Daoy (cell line): Measurements from ENCODE around the gene NDUFAF7. TPM values are rescaled to one million over a fixed set of nuclear protein-coding genes. Genes with fewer than 3 reads are reported as not detected.
"Not testable (repeated sequence)": the region's sequence is repeated elsewhere in the genome, so short reads cannot be mapped to it uniquely, and the experiment has no call there.

Experiments used
- DNase-seq: peaks from one replicate; pipeline ENCODE4 v3.0.0-alpha.2; 2015; ENCODE audit warnings: low read depth
- total RNA-seq: library from RNA; depleted of rRNA; stranded (reverse); fragments of >200 nt; shearing (Covaris generic); gene quantifications from 2 replicates; pipeline ENCODE4 v1.2.3, GENCODE V29; 2014; rRNA removed

The NDUFAF7 gene
- total RNA-seq, 1 experiment from 2014 or later = 21.3 TPM

- peak; percentile 3 for DNase-seq
Observed at GRCh38 chr2:37282746-37283145, 51.3 kb downstream of the NDUFAF7 start.

- DNase-seq = peak; percentile 75
Observed at GRCh38 chr2:37283207-37283606, 51.7 kb downstream of the NDUFAF7 start.

- no peak for DNase-seq
Observed at GRCh38 chr2:37284381-37284780, 52.9 kb downstream of the NDUFAF7 start.

GRCh38 chr2:37287966-37288365 is 56.5 kb downstream of the NDUFAF7 start:
- no peak for DNase-seq

- no peak for DNase-seq
Observed at GRCh38 chr2:37291680-37292079, 60.2 kb downstream of the NDUFAF7 start.

GRCh38 chr2:37294858-37295257 is 63.4 kb downstream of the NDUFAF7 start:
- not testable (repeated sequence) for DNase-seq

- DNase-seq = no peak
Observed at GRCh38 chr2:37295469-37296073, 64.1 kb downstream of the NDUFAF7 start.

- no peak for DNase-seq
Observed at GRCh38 chr2:37297632-37298031, 66.2 kb downstream of the NDUFAF7 start.

Other genes starting within 250 kb of the NDUFAF7 start
- gene HEATR5B, start 147.3 kb upstream of the NDUFAF7 start, total RNA-seq = 18.5 and 21.6 TPM in 2 replicates
- gene GPATCH11, start 147.1 kb upstream of the NDUFAF7 start, total RNA-seq = 19.7 and 25.2 TPM in 2 replicates
- gene EIF2AK2, start 74.7 kb upstream of the NDUFAF7 start, total RNA-seq = 20.1 and 28.0 TPM in 2 replicates
- gene SULT6B1, start 43.0 kb upstream of the NDUFAF7 start, total RNA-seq = not detected in 2 replicates
- gene CEBPZOS, start 35.2 kb upstream of the NDUFAF7 start, total RNA-seq = 10.5 and 23.5 TPM in 2 replicates
- gene CEBPZ, start 62 bp upstream of the NDUFAF7 start, total RNA-seq = 130 and 161 TPM in 2 replicates
- gene PRKD3, start 93.2 kb downstream of the NDUFAF7 start, total RNA-seq = 70.6 and 102 TPM in 2 replicates
- 27.8 and 42.6 TPM in 2 replicates for gene QPCT, start 113.0 kb downstream of the NDUFAF7 start, total RNA-seq